IPS-15b (cell line): ENCODE measurements around the gene FGGY.
"Not testable (repeated sequence)": the region's sequence is repeated elsewhere in the genome, so short reads cannot be mapped to it uniquely, and the experiment has no call there.

ENCODE experiments used
- H3K27me3 ChIP-seq: one replicate; pipeline ENCODE4 v1.6.1; 2013; ENCODE audit warnings: low read length; ENCODE audit not compliant: control insufficient read depth, insufficient read depth
- H3K36me3 ChIP-seq: one replicate; pipeline ENCODE4 v1.6.1; 2013; ENCODE audit warnings: low read length; ENCODE audit not compliant: control insufficient read depth, insufficient read depth
- H3K4me1 ChIP-seq: one replicate; pipeline ENCODE4 v1.6.1; 2013; ENCODE audit warnings: mild to moderate bottlenecking, low read length; ENCODE audit not compliant: control insufficient read depth, insufficient read depth
- H3K4me3 ChIP-seq: one replicate; pipeline ENCODE4 v1.5.1; 2013; ENCODE audit warnings: low read depth, low read length
- H3K9ac ChIP-seq: one replicate; pipeline ENCODE4 v1.6.1; 2013; ENCODE audit warnings: low read depth, mild to moderate bottlenecking, low read length
- H3K9me3 ChIP-seq: one replicate; pipeline ENCODE4 v1.6.1; 2013; ENCODE audit warnings: mild to moderate bottlenecking, low read length; ENCODE audit not compliant: control insufficient read depth, insufficient read depth

The FGGY gene

GRCh38 chr1:59730759-59731478 is 434.0 kb downstream of the FGGY start:
- H3K36me3 ChIP-seq: no peaks in the 10 kb centered on the region
- no peaks in the 10 kb centered on the region for H3K9me3 ChIP-seq
- H3K4me1 ChIP-seq: no peaks in the 10 kb centered on the region
- no peaks in the 10 kb centered on the region for H3K27me3 ChIP-seq
- no peak overlapping the region for H3K4me3 ChIP-seq
- no peak overlapping the region for H3K9ac ChIP-seq

- H3K4me3 ChIP-seq: no peak overlapping the region
- no peaks in the 10 kb centered on the region for H3K36me3 ChIP-seq
- no peaks in the 10 kb centered on the region for H3K4me1 ChIP-seq
- peaks cover 2% of the 10 kb centered on the region for H3K9me3 ChIP-seq
- H3K27me3 ChIP-seq: no peaks in the 10 kb centered on the region
- no peak overlapping the region for H3K9ac ChIP-seq
Measured at GRCh38 chr1:59731591-59731990, 434.7 kb downstream of the FGGY start.

- Histone ChIP-seq H3K4me1 (no peaks in the 10 kb centered on the region), H3K36me3 (no peaks in the 10 kb centered on the region), H3K9me3 (peaks cover 5% of the 10 kb centered on the region), H3K4me3 (no peak overlapping the region), H3K9ac (no peak overlapping the region), H3K27me3 (no peaks in the 10 kb centered on the region)
Measured at GRCh38 chr1:59732214-59732955, 435.5 kb downstream of the FGGY start.

GRCh38 chr1:59733443-59734141 is 436.7 kb downstream of the FGGY start:
- Histone ChIP-seq H3K27me3 (no peaks in the 10 kb centered on the region), H3K9ac (no peak overlapping the region), H3K4me1 (no peaks in the 10 kb centered on the region), H3K36me3 (no peaks in the 10 kb centered on the region), H3K4me3 (no peak overlapping the region), H3K9me3 (peaks cover 5% of the 10 kb centered on the region)

- H3K27me3 ChIP-seq, H3K4me1 ChIP-seq, H3K9ac ChIP-seq, H3K36me3 ChIP-seq, H3K9me3 ChIP-seq, H3K4me3 ChIP-seq: not testable (repeated sequence)
Measured at GRCh38 chr1:59735927-59736326, 439.0 kb downstream of the FGGY start.

- no peaks in the 10 kb centered on the region for H3K27me3 ChIP-seq
- H3K9ac ChIP-seq: no peak overlapping the region
- H3K9me3 ChIP-seq: peaks cover 5% of the 10 kb centered on the region
- H3K4me3 ChIP-seq: no peak overlapping the region
- no peaks in the 10 kb centered on the region for H3K4me1 ChIP-seq
- no peaks in the 10 kb centered on the region for H3K36me3 ChIP-seq
Measured at GRCh38 chr1:59736744-59737143, 439.9 kb downstream of the FGGY start.

GRCh38 chr1:59737638-59738037 is 440.7 kb downstream of the FGGY start:
- peaks cover 5% of the 10 kb centered on the region for H3K9me3 ChIP-seq
- no peaks in the 10 kb centered on the region for H3K27me3 ChIP-seq
- H3K4me1 ChIP-seq: no peaks in the 10 kb centered on the region
- no peaks in the 10 kb centered on the region for H3K36me3 ChIP-seq
- H3K4me3 ChIP-seq: no peak overlapping the region
- no peak overlapping the region for H3K9ac ChIP-seq

- H3K9ac ChIP-seq: no peak overlapping the region
- H3K9me3 ChIP-seq: peaks cover 5% of the 10 kb centered on the region
- H3K4me3 ChIP-seq: no peak overlapping the region
- H3K4me1 ChIP-seq: no peaks in the 10 kb centered on the region
- H3K27me3 ChIP-seq: no peaks in the 10 kb centered on the region
- H3K36me3 ChIP-seq: no peaks in the 10 kb centered on the region
Measured at GRCh38 chr1:59738152-59738551, 441.3 kb downstream of the FGGY start.

GRCh38 chr1:59738591-59739015 is 441.7 kb downstream of the FGGY start:
- H3K27me3 ChIP-seq: no peaks in the 10 kb centered on the region
- no peaks in the 10 kb centered on the region for H3K4me1 ChIP-seq
- H3K9me3 ChIP-seq: peaks cover 5% of the 10 kb centered on the region
- H3K4me3 ChIP-seq: no peak overlapping the region
- no peaks in the 10 kb centered on the region for H3K36me3 ChIP-seq
- H3K9ac ChIP-seq: no peak overlapping the region

- no peaks in the 10 kb centered on the region for H3K4me1 ChIP-seq
- H3K9ac ChIP-seq: no peak overlapping the region
- no peaks in the 10 kb centered on the region for H3K27me3 ChIP-seq
- no peak overlapping the region for H3K4me3 ChIP-seq
- peaks cover 5% of the 10 kb centered on the region for H3K9me3 ChIP-seq
- no peaks in the 10 kb centered on the region for H3K36me3 ChIP-seq
Measured at GRCh38 chr1:59739111-59739510, 442.2 kb downstream of the FGGY start.

- H3K9ac ChIP-seq: no peak overlapping the region
- no peaks in the 10 kb centered on the region for H3K27me3 ChIP-seq
- H3K4me3 ChIP-seq: no peak overlapping the region
- H3K4me1 ChIP-seq: no peaks in the 10 kb centered on the region
- no peaks in the 10 kb centered on the region for H3K9me3 ChIP-seq
- no peaks in the 10 kb centered on the region for H3K36me3 ChIP-seq
Measured at GRCh38 chr1:59742526-59742925, 445.6 kb downstream of the FGGY start.
